Muscle of leg (tissue), 11 donors: ENCODE measurements around the gene TMEM254. TPM values are rescaled to one million over a fixed set of nuclear protein-coding genes. Genes with fewer than 3 reads are reported as not detected.
"Not testable (repeated sequence)": the region's sequence is repeated elsewhere in the genome, so short reads cannot be mapped to it uniquely, and the experiment has no call there.

Experiments used
- DNase-seq: peaks from one replicate; pipeline ENCODE4 v3.0.0; 2013
- H3K27ac ChIP-seq: one replicate; pipeline ENCODE4 v1.5.1; 2013; ENCODE audit warnings: mild to moderate bottlenecking, low read length, control low read depth
- H3K27me3 ChIP-seq: one replicate; pipeline ENCODE4 v1.6.1; 2013; ENCODE audit warnings: low read length; ENCODE audit not compliant: control insufficient read depth, insufficient read depth
- H3K36me3 ChIP-seq: one replicate; pipeline ENCODE4 v1.6.1; 2013; ENCODE audit warnings: low read length; ENCODE audit not compliant: control insufficient read depth, insufficient read depth
- H3K4me1 ChIP-seq: one replicate; pipeline ENCODE4 v1.6.1; 2013; ENCODE audit warnings: low read length; ENCODE audit not compliant: control insufficient read depth, insufficient read depth
- H3K4me3 ChIP-seq: one replicate; pipeline ENCODE4 v1.5.1; 2013; ENCODE audit warnings: low read length, control low read depth
- H3K9me3 ChIP-seq: replicated peaks from 2 replicates; pipeline ENCODE4 v1.6.1; 2013; ENCODE audit warnings: low read depth, low read length; ENCODE audit not compliant: control insufficient read depth
- WGBS: methylation state at CpG from one replicate; pipeline ENCODE4 v1.1.5; 2013; ENCODE audit warnings: missing lambda C conversion rate; ENCODE audit not compliant: insufficient coverage; 5-methylcytosine and 5-hydroxymethylcytosine counted together
- polyA plus RNA-seq, 8 donors: library from polyadenylated mRNA; unstranded; fragments of 120-200 nt; gene quantifications; one replicate each; pipeline versions ENCODE4 v1.2.1 to v1.2.3, GENCODE V29; 2013; ENCODE audit warnings: inconsistent platforms in 1 of 8, low replicate concordance in 1 of 8; ENCODE audit not compliant: insufficient read length in 8 of 8, insufficient read depth in 1 of 8
- total RNA-seq: library from RNA; stranded (reverse); fragments of 120-200 nt; gene quantifications from one replicate; pipeline ENCODE4 v1.2.4, GENCODE V29; 2013

The TMEM254 gene
- total and polyA plus RNA-seq, 9 donors = 10.1 to 26.6 (median 17.3) TPM

DNA sequence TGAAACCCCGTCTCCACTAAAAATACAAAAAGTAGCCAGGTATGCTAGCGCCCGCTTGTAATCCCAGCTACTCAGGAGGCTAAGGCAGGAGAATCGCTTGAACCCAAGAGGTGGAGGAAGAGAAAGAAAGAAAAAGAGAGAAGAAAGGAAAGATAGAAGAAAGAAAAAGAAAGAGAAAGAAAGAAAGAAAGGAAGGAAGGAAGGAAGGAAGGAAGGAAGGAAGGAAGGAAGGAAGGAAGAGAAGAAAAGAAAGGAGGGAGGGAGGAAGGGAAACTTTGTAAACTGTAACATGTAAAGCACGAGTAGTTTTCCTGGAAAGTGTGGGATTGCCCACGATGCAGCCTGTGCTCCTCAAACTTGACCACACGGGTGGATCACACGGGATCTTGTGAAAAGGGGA, 20.8 kb downstream of the TMEM254 start:
- H3K27ac ChIP-seq, H3K4me1 ChIP-seq, H3K36me3 ChIP-seq, DNase-seq, H3K9me3 ChIP-seq, H3K27me3 ChIP-seq, H3K4me3 ChIP-seq: not testable (repeated sequence)
- 82% methylated on average over 7 of the region's 8 CpGs for WGBS

DNA sequence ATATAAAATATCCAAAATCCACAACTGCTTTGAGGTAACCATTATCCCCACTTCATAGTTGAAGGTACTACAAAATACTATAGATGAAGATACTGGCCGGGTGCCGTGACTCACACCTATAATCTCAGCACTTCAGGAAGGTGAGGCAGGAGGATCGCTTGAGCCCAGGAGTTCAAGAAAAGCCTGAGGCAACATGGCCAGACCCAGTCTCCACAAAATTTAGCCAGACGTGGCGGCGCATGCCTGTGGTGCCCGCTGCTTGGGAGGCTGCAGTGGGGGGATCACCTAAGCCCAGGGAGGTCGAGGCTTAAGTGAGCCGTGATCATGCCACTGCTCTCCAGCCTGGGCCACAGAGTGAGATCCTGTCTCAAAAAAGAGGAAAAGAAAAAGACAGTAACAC, 21.7 kb downstream of the TMEM254 start:
- 97% methylated on average over 6 of the region's 9 CpGs for WGBS
- H3K27ac ChIP-seq = no peak overlapping the region
- no peak overlapping the region for H3K4me3 ChIP-seq
- peaks cover 12% of the 10 kb centered on the region for H3K4me1 ChIP-seq
- H3K36me3 ChIP-seq = no peaks in the 10 kb centered on the region
- H3K9me3 ChIP-seq = no peaks in the 10 kb centered on the region
- H3K27me3 ChIP-seq = no peaks in the 10 kb centered on the region
- no peak for DNase-seq

- WGBS = 90% methylated on average over 6 of the region's 15 CpGs
- Histone ChIP-seq H3K27me3 (no peaks in the 10 kb centered on the region), H3K27ac (no peak overlapping the region), H3K9me3 (no peaks in the 10 kb centered on the region), H3K36me3 (no peaks in the 10 kb centered on the region), H3K4me3 (no peak overlapping the region), H3K4me1 (peaks cover 18% of the 10 kb centered on the region)
- no peak for DNase-seq
These were observed 22.6 kb downstream of the TMEM254 start for GRCh38 chr10:80100861-80101695.

DNA sequence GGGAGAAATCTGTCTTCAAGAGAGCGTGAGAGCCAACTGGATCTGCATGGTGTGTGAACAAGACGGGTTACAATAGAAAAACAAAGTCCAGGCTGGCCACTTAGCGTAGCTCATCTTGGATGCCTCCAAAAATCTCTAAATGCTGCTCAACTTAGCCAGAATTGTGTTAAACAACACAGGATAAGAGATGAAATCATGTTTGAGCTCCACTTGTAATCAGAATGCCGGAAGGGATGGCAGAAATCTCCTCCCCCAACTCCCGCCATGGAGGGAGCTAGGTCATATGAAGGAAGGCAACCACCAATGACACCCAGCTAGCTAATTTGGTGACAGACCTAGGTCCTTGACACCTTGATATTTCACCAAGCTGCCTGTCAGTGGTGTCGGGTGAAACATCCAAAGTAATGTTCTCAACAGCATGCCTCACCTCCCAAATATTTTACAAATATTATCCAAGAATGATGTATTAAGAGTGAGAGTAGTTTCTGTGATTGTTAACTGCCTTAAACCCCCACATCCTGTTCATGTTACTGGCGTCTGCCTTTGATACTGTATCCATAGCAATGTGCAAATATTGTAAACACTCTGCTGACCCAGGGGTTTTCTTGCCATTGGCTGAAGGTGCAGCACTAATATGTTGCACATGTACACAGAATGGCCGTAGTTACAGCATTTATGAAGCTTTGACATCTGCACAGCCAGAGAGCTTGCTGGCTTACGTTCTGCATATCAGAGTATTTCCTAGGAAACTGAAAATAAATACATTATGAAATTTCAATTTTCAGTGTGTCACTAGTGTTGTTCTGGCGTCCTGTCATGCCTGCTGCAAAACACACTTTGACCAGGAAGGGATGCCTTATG, 25.8 kb downstream of the TMEM254 start:
- 19% methylated on average over 4 of the region's 10 CpGs for whole genome bisulfite sequencing
- peak overlapping the region; percentile 95 for H3K27ac ChIP-seq
- H3K27me3 ChIP-seq = no peaks in the 10 kb centered on the region

DNA sequence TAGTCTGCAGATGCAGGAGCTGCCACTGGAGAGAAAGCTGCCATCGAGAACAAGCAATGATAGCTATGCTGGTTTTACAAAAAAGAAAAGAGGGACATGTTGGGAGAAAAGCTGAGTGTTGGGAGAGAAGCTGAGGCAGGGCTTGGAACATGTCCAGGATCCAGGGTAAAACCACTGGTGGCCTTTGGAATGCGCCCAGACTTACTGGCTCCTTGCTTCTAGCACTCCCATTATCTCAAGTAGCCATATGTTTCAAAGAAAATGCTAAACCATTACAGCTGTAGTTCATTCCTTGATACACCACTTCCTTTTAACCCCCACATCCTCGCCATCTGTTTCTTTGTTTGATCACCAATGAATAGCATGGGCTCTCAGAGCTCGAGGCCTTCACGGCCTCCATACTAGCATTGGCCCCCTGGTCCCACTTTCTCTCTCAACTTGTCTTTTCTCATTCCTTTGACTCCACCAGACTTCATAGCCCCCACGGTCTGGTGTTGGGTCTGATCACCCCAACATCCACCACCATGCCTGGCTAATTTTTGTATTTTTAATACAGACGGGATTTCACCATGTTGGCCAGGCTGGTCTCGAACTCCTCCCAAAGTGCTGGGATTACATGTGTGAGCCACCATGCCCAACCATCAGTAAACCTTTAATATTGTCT, 30.2 kb downstream of the TMEM254 start:
- H3K4me1 ChIP-seq = peaks cover 18% of the 10 kb centered on the region
- WGBS = 91% methylated on average over 6 of the region's 8 CpGs
- no peak overlapping the region for H3K27ac ChIP-seq
- H3K36me3 ChIP-seq = no peaks in the 10 kb centered on the region
- peaks cover 22% of the 10 kb centered on the region for H3K9me3 ChIP-seq
- no peak for DNase-seq
- H3K27me3 ChIP-seq = no peaks in the 10 kb centered on the region
- H3K4me3 ChIP-seq = no peak overlapping the region

More for the DNA sequence above, 25.8 kb downstream of the TMEM254 start:
- Histone ChIP-seq H3K9me3 (peaks cover 15% of the 10 kb centered on the region), H3K4me1 (peaks cover 18% of the 10 kb centered on the region), H3K36me3 (no peaks in the 10 kb centered on the region), H3K4me3 (no peak overlapping the region)
- peak; percentile 99 for DNase-seq

- peak overlapping the region; percentile 82 for H3K27ac ChIP-seq
- WGBS = 88% methylated on average over 1 of the region's 1 CpG
These were observed 32.5 kb downstream of the TMEM254 start for GRCh38 chr10:80110986-80111385.

DNA sequence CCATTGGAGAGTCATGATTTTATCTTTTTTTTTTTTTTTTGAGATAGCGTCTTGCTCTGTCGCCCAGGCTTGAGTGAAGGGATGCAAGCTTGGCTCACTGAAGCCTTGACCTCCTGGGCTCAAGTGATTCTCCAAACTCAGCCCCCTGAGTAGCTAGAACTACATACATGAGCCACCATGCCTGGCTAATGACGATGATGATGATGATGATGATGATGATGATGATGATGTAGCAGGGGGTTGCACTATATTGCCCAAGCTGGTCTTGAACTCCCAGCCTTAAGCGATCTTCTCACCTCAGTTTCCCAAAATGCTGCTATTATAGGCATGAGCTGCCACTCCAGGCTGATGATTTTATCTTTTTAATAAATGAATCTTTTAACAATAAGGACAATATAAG, 40.2 kb downstream of the TMEM254 start:
- Histone ChIP-seq H3K9me3 (no peaks in the 10 kb centered on the region), H3K27me3 (no peaks in the 10 kb centered on the region), H3K27ac (no peak overlapping the region), H3K36me3 (no peaks in the 10 kb centered on the region), H3K4me3 (no peak overlapping the region), H3K4me1 (no peaks in the 10 kb centered on the region)
- DNase-seq = no peak
- WGBS = no CpG with 5 or more reads among the region's 4 CpGs

More at GRCh38 chr10:80110986-80111385, 32.5 kb downstream of the TMEM254 start:
- H3K4me1 ChIP-seq = no peaks in the 10 kb centered on the region
- no peak overlapping the region for H3K4me3 ChIP-seq
- no peaks in the 10 kb centered on the region for H3K27me3 ChIP-seq
- no peaks in the 10 kb centered on the region for H3K36me3 ChIP-seq
- H3K9me3 ChIP-seq = peaks cover 22% of the 10 kb centered on the region
- no peak for DNase-seq

- Histone ChIP-seq H3K36me3 (no peaks in the 10 kb centered on the region), H3K27ac (no peak overlapping the region), H3K27me3 (no peaks in the 10 kb centered on the region), H3K9me3 (no peaks in the 10 kb centered on the region), H3K4me1 (no peaks in the 10 kb centered on the region), H3K4me3 (no peak overlapping the region)
- no peak for DNase-seq
These were observed 43.7 kb downstream of the TMEM254 start for GRCh38 chr10:80122110-80122710.

- 50% methylated on average over 1 of the region's 2 CpGs for WGBS
- Histone ChIP-seq H3K4me3 (no peak overlapping the region), H3K27me3 (no peaks in the 10 kb centered on the region), H3K9me3 (no peaks in the 10 kb centered on the region), H3K27ac (no peak overlapping the region), H3K36me3 (no peaks in the 10 kb centered on the region), H3K4me1 (no peaks in the 10 kb centered on the region)
- no peak for DNase-seq
These were observed 44.3 kb downstream of the TMEM254 start for GRCh38 chr10:80122746-80123145.
